GM12878 (cell line): Measurements from ENCODE around the gene THBS3. TPM values are rescaled to one million over a fixed set of nuclear protein-coding genes. Genes with fewer than 3 reads are reported as not detected.

Source experiments
- ATAC-seq: fragments of 200-7000 bp; cut with Tn5 transposase; 3 replicates; pipeline ENCODE4 v1.9.1; 2020; ENCODE audit warnings: mild to moderate bottlenecking, moderate library complexity
- BruUV-seq: library from RNA; stranded (reverse); fragments of 400-500 nt; replicated peaks from 2 replicates; lab custom pipeline; 2021; lab: Mats Ljungman, UMichigan
- CTCF ChIA-PET: fragments of 300-600 bp; sonication (Branson Sonifier 250); formaldehyde crosslinking; extraction: SDS; loops from one replicate; lab custom pipeline; 2021; ENCODE audit warnings: inconsistent platforms; lab: Yijun Ruan, JAX
- POLR2A ChIA-PET: fragments of 350-600 bp; formaldehyde crosslinking; extraction: SDS; loops from one replicate; lab custom pipeline; 2021; ENCODE audit warnings: inconsistent platforms; lab: Charles Lee
- RAD21 ChIA-PET: fragments of 300-600 bp; sonication (Branson Sonifier 250); formaldehyde crosslinking; loops from one replicate; lab custom pipeline; 2023; ENCODE audit warnings: antibody characterized with exemption; ENCODE audit not compliant: unreplicated experiment; lab: Charles Lee
- SMC1A ChIA-PET: fragments of 300-600 bp; sonication (Branson Sonifier 250); formaldehyde crosslinking; loops from one replicate; lab custom pipeline; 2023; ENCODE audit not compliant: unreplicated experiment, uncharacterized antibody; lab: Charles Lee
- DNase-seq: peaks from one replicate; pipeline ENCODE4 v3.0.0-alpha.2; 2011; ENCODE audit warnings: low read depth, low spot score
- FAIRE-seq: peaks from 3 replicates; lab custom pipeline; 2011; peaks lifted over from hg19 to GRCh38; lab: Jason Lieb, UNC
- H2AFZ ChIP-seq: 2 replicates; pipeline ENCODE4 v1.6.0; 2011; ENCODE audit warnings: low read depth, low read length, control low read depth; ENCODE audit not compliant: control insufficient read depth
- H3K27ac ChIP-seq: 2 replicates; pipeline ENCODE4 v1.5.1; 2011; ENCODE audit warnings: control low read depth; ENCODE audit not compliant: control insufficient read depth, insufficient read depth
- H3K27me3 ChIP-seq, 2 experiments: replicated peaks in 1 of 2; 2 replicates each; pipeline versions ENCODE4 v1.6.0 to v1.6.1; 2011; ENCODE audit warnings: low read length in 1 of 2; ENCODE audit not compliant: control insufficient read depth in 2 of 2, insufficient read depth in 2 of 2
- H3K36me3 ChIP-seq, 2 experiments: 2 replicates each; pipeline ENCODE4 v1.5.1; 2011; ENCODE audit warnings: low read length in 1 of 2; ENCODE audit not compliant: control insufficient read depth in 2 of 2, insufficient read depth in 2 of 2
- H3K4me1 ChIP-seq: 2 replicates; pipeline ENCODE4 v1.6.1; 2011; ENCODE audit warnings: mild to moderate bottlenecking, low read length, moderate library complexity, mixed read lengths; ENCODE audit not compliant: control insufficient read depth, insufficient read depth
- H3K4me2 ChIP-seq: 2 replicates; pipeline ENCODE4 v1.6.0; 2011; ENCODE audit warnings: control low read depth; ENCODE audit not compliant: control insufficient read depth, insufficient read depth
- H3K4me3 ChIP-seq: fragments of 200-600 bp; sonication (generic); 2 replicates; pipeline ENCODE4 v1.5.1; 2016
- H3K79me2 ChIP-seq: 2 replicates; pipeline ENCODE4 v1.6.0; 2011; ENCODE audit warnings: low read length; ENCODE audit not compliant: control insufficient read depth, insufficient read depth
- H3K9ac ChIP-seq: 2 replicates; pipeline ENCODE4 v1.8.0; 2011; ENCODE audit warnings: low read length, control low read depth, mixed read lengths; ENCODE audit not compliant: control insufficient read depth, insufficient read depth
- H3K9me3 ChIP-seq: replicated peaks from 3 replicates; pipeline ENCODE4 v1.5.1; 2011; ENCODE audit warnings: mild to moderate bottlenecking, low read length; ENCODE audit not compliant: control insufficient read depth, insufficient read depth
- H4K20me1 ChIP-seq: 2 replicates; pipeline ENCODE4 v1.6.0; 2011; ENCODE audit not compliant: control insufficient read depth, insufficient read depth
- DPF2 ChIP-seq: fragments of 450-650 bp; IDR thresholded peaks from 2 replicates; pipeline ENCODE4 v1.6.1; 2017; ENCODE audit warnings: mild to moderate bottlenecking
- EP300 ChIP-seq, 2 experiments: fragments of 150-350 bp in 1 of 2; IDR thresholded peaks; 2 replicates each; pipeline ENCODE4 v1.6.1; 2011 to 2012; ENCODE audit warnings: low read depth in 2 of 2, low read length in 2 of 2, borderline replicate concordance in 1 of 2, improper control_type of control experiment in 1 of 2, inconsistent platforms in 1 of 2; ENCODE audit not compliant: control insufficient read depth in 1 of 2
- ESRRA ChIP-seq: IDR thresholded peaks from 2 replicates; pipeline ENCODE4 v1.6.1; 2012; ENCODE audit warnings: mild to moderate bottlenecking, low read length, improper control_type of control experiment
- NFYB ChIP-seq: IDR thresholded peaks from 2 replicates; pipeline ENCODE4 v1.6.1; 2011; ENCODE audit warnings: low read depth, mild to moderate bottlenecking, low read length, improper control_type of control experiment, moderate library complexity; ENCODE audit not compliant: insufficient read depth
- NR2C1 ChIP-seq: fragments of 450-650 bp; IDR thresholded peaks from 2 replicates; pipeline ENCODE4 v1.6.1; 2017; ENCODE audit warnings: antibody characterized with exemption, mild to moderate bottlenecking, moderate library complexity
- NR2F1 ChIP-seq: fragments of 450-650 bp; conservative IDR thresholded peaks from 2 replicates; pipeline ENCODE4 v1.6.1; 2017; ENCODE audit warnings: mild to moderate bottlenecking
- SIX5 ChIP-seq: IDR thresholded peaks from 2 replicates; pipeline ENCODE4 v1.6.1; 2011; ENCODE audit warnings: mild to moderate bottlenecking, low read depth, low read length, moderate library complexity; ENCODE audit not compliant: severe bottlenecking
- SP1 ChIP-seq: IDR thresholded peaks from one replicate; pipeline ENCODE4 v1.6.1; 2011; ENCODE audit warnings: low read depth, low read length
- TCF12 ChIP-seq: IDR thresholded peaks from 2 replicates; pipeline ENCODE4 v1.6.1; 2011; ENCODE audit warnings: low read depth, mild to moderate bottlenecking, low read length
- WGBS: methylation state at CpG from one replicate; pipeline ENCODE4 v1.1.6; 2016; ENCODE audit warnings: low lambda C conversion rate; ENCODE audit not compliant: insufficient replicate concordance, insufficient coverage; ENCODE audit errors: missing lambda C conversion rate; 5-methylcytosine and 5-hydroxymethylcytosine counted together
- in situ Hi-C: fragments of 300-500 bp; cut with MboI; formaldehyde crosslinking; loops from 9 replicates; pipeline ENCODE4 v1.14.3; 2018; ENCODE audit warnings: mixed read lengths
- intact Hi-C: fragments of 100-400 bp; cut with micrococcal nuclease; formaldehyde crosslinking; loops from one replicate; pipeline ENCODE4 v1.14.2; 2022; ENCODE audit not compliant: unreplicated experiment
- polyA plus RNA-seq, 11 experiments: library from polyadenylated mRNA; depleted of rRNA in 4 of 11; unstranded in 6 of 11; stranded (reverse) in 5 of 11; fragments of >200 nt; fragmentation: Nextera tagmentation in 4 of 11; fragmentation: Illumina TruSeq in 1 of 11; extraction: Ambion mirVana in 4 of 11; extraction: Trizol in 1 of 11; gene quantifications; 1 replicate in 1 of 11; 2 replicates in 10 of 11; pipeline versions ENCODE4 v1.2.1 to v1.2.3, GENCODE V29; 2011 to 2016; ENCODE audit warnings: inconsistent platforms in 2 of 11, missing spikeins in 2 of 11, low read depth in 1 of 11
- total RNA-seq, 4 experiments: library from RNA; depleted of rRNA in 3 of 4; stranded (reverse); fragments of >200 nt in 3 of 4; fragmentation: Illumina TruSeq in 1 of 4; extraction: Trizol in 1 of 4; gene quantifications; 2 replicates each; pipeline versions ENCODE4 v1.2.1 to v1.2.3, GENCODE V29; 2013 to 2021
- TF ChIP-seq, protein P1 (sequence below): fragments of 450-650 bp; formaldehyde crosslinking; IDR thresholded peaks from 2 replicates; pipeline ENCODE4 v1.4.0; 2020; ENCODE audit warnings: mild to moderate bottlenecking, moderate library complexity

The THBS3 gene
- total and polyA plus RNA-seq, 10 of the 15 experiments (the other 5 are each of a cell fraction or from before 2014, with no cell fraction given): 0.66 to 3.6 (median 2.0) TPM

DNA sequence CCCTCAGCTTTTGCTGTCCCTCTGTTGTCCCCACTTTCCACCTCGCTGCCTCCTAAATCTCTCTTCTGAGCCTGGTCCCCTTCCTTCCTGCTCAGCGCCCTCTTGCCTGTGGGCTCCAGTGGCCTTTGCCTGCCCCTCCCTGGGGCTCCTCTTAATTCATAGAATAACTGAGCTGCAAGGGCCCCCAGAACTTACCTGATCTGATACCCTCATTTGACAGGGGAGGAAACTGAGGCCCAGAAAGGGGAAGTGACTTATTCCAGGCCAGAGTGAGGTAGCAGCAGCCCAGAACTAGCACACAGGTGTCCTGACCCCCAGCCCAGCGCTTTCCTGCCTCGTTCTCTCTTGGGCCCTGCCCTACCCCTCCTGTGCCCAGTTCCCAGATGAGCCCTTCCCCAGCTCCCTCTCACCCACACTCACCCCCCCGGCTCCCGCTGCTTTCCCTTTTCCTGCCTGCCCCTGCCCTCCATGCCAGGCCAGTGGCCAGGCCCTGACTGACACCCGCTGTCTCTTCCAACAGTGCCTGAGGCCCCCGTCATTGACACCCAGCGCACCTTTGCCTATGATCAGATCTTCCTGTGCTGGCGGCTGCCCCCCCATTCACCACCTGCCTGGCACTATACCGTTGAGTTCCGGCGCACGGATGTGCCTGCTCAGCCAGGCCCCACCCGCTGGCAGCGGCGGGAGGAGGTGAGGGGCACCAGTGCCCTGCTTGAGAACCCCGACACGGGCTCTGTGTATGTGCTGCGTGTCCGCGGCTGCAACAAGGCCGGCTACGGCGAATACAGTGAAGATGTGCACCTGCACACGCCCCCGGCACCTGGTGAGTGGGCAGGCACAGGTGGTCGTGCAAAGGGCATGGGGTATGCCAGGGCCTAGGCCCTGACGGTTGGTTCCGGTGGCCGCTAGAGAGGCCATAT lies 28.3 kb downstream of the THBS3 start:
- no peak for FAIRE-seq
- DNase-seq: no peak
- ChIA-PET POLR2A (no interaction called here), CTCF (interaction anchor here (0.6 to 9.7 kb wide), 5 partner anchors 12 to 295 kb away, joined by 3 to 244 read pairs (median 4); partner anchors contain the start of gene THBS3), SMC1A (no interaction called here), RAD21 (no interaction called here)
- H3K9me3 ChIP-seq: no peaks in the 10 kb centered on the region
- 78% methylated on average over 31 of the region's 31 CpGs for WGBS
- no TSS peak for BruUV-seq
- H3K9ac ChIP-seq: no peak overlapping the region
- peaks cover 13% of the 10 kb centered on the region for H3K4me1 ChIP-seq
- H3K79me2 ChIP-seq: no peaks in the 10 kb centered on the region
- no peak for TF ChIP-seq EP300 (IDR thresholded peaks at IDR 0.05; ENCODE audit: borderline replicate concordance in 1 of 2, control insufficient read depth in 1 of 2, low read depth in 2 of 2, low read length in 2 of 2)
- TF ChIP-seq ESRRA: no peak
- TF ChIP-seq SP1: no peak
- no peak overlapping the region for H3K4me3 ChIP-seq
- H3K4me2 ChIP-seq: no peak overlapping the region
- no peak overlapping the region for H3K27ac ChIP-seq
- no peaks in the 10 kb centered on the region for H3K27me3 ChIP-seq
- in situ Hi-C loops: no loop called here
- intact Hi-C loops: no loop called here
- no peak overlapping the region for H2AFZ ChIP-seq
- no peaks in the 10 kb centered on the region for H3K36me3 ChIP-seq
- ATAC-seq: no peak
- H4K20me1 ChIP-seq: no peaks in the 10 kb centered on the region

DNA sequence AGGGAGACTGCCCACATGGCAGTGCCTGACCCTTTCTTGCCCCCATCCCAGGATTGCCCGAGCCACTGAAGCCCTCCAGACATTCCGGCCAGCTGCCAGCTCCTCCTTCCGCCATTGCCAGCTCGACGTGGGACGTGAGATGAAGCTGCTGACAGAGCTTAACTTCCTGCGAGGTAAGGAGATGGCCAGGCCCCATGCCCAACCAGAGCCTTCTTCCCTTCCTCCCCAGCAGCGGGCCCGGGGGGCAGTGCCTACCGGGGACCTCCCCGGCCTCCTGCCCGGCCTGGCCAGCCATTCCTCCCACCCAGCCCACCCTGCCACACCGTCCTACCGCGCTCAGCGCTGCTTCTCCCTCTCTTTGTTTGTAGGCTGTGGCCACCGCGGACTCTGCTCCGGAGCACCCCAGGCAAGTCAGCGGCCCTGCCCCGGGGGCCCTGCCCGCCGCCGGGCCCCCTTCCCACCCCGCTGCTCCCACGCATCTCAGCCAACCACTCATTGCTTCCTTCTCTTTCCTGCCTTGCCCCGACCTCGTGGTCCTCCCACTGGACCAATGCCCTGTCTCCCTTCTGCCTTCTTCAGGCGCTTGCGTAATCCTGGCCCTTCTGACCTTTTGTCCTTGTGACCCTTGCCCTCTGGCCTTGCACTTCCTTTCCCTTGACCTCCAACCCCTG lies 29.1 kb downstream of the THBS3 start:
- no peak for TF ChIP-seq DPF2
- TF ChIP-seq TCF12: no peak
- TF ChIP-seq NFYB: no peak
- 0 out of 2 replicates have a peak, but pooled peaks have one; percentile 22 for TF ChIP-seq NR2C1
- no peak for TF ChIP-seq SIX5
- TF ChIP-seq, protein P1, sequence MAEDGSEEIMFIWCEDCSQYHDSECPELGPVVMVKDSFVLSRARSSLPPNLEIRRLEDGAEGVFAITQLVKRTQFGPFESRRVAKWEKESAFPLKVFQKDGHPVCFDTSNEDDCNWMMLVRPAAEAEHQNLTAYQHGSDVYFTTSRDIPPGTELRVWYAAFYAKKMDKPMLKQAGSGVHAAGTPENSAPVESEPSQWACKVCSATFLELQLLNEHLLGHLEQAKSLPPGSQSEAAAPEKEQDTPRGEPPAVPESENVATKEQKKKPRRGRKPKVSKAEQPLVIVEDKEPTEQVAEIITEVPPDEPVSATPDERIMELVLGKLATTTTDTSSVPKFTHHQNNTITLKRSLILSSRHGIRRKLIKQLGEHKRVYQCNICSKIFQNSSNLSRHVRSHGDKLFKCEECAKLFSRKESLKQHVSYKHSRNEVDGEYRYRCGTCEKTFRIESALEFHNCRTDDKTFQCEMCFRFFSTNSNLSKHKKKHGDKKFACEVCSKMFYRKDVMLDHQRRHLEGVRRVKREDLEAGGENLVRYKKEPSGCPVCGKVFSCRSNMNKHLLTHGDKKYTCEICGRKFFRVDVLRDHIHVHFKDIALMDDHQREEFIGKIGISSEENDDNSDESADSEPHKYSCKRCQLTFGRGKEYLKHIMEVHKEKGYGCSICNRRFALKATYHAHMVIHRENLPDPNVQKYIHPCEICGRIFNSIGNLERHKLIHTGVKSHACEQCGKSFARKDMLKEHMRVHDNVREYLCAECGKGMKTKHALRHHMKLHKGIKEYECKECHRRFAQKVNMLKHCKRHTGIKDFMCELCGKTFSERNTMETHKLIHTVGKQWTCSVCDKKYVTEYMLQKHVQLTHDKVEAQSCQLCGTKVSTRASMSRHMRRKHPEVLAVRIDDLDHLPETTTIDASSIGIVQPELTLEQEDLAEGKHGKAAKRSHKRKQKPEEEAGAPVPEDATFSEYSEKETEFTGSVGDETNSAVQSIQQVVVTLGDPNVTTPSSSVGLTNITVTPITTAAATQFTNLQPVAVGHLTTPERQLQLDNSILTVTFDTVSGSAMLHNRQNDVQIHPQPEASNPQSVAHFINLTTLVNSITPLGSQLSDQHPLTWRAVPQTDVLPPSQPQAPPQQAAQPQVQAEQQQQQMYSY (CRISPR knock-in tag): no peak
- TF ChIP-seq NR2F1: 0 out of 2 replicates have a peak, but pooled peaks have one; percentile 23
- Histone ChIP-seq H3K27me3 (no peaks in the 10 kb centered on the region), H3K79me2 (no peaks in the 10 kb centered on the region), H3K4me3 (no peak overlapping the region), H2AFZ (no peak overlapping the region), H3K9me3 (no peaks in the 10 kb centered on the region), H3K9ac (no peak overlapping the region), H4K20me1 (no peaks in the 10 kb centered on the region), H3K4me2 (no peak overlapping the region), H3K4me1 (peaks cover 16% of the 10 kb centered on the region), H3K27ac (no peak overlapping the region), H3K36me3 (no peaks in the 10 kb centered on the region)
- CTCF ChIA-PET: interaction anchor here (0.7 to 9.7 kb wide), 6 partner anchors 11 to 94 kb away, joined by 3 to 244 read pairs (median 14); partner anchors contain the start of gene THBS3
- intact Hi-C loops: no loop called here
- WGBS: 65% methylated on average over 19 of the region's 30 CpGs
- DNase-seq (no peak), FAIRE-seq (no peak), ATAC-seq (no peak)
- POLR2A ChIA-PET: interaction anchor here (0.5 to 7.4 kb wide), 3 partner anchors 15 to 1295 kb away, joined by 3 to 77 read pairs (median 31); no protein-coding TSS in a partner anchor
- SMC1A ChIA-PET: interaction anchor here (1.7 to 2.0 kb wide), 2 partner anchors 15 to 46 kb away, joined by 13 to 29 read pairs; no protein-coding TSS in a partner anchor
- in situ Hi-C loops: no loop called here
- RAD21 ChIA-PET: interaction anchor here (1.9 to 4.8 kb wide), 3 partner anchors 15 to 48 kb away, joined by 9 to 77 read pairs (median 13); no protein-coding TSS in a partner anchor
- BruUV-seq: no TSS peak
